NCI-H2227 (cell line): ENCODE measurements around the gene MYPOP.
A peak's percentile ranks its signal among the peaks of the same experiment; 100 is the strongest.

Experiments used
- DNase-seq: peaks from one replicate; lab custom pipeline; 2025; ENCODE audit not compliant: unreplicated experiment; lab: John Stamatoyannopoulos, UW

The MYPOP gene

GRCh38 chr19:45864629-45865082, 37.8 kb downstream of the MYPOP start:
- DNase-seq: no peak

GRCh38 chr19:45863840-45864628, 38.4 kb downstream of the MYPOP start, which contains the start of gene FOXA3:
FOXA3 (plus strand) TSS chr19:45864326; CDS start chr19:45864457, 131 bp downstream.
- DNase-seq: peak; percentile 49

- no peak for DNase-seq
These were observed 39.0 kb downstream of the MYPOP start for GRCh38 chr19:45863335-45863839.

GRCh38 chr19:45862564-45863334, 39.7 kb downstream of the MYPOP start, which contains the start of gene SYMPK:
SYMPK (minus strand) TSS chr19:45863147; CDS start chr19:45854495, 8,652 bp downstream.
- DNase-seq: peak; percentile 97

GRCh38 chr19:45862271-45862563, 40.2 kb downstream of the MYPOP start:
- DNase-seq: no peak

- no peak for DNase-seq
These were observed 41.8 kb downstream of the MYPOP start for GRCh38 chr19:45860359-45861259.

- no peak for DNase-seq
These were observed 48.1 kb downstream of the MYPOP start for GRCh38 chr19:45854167-45854778.

- no peak for DNase-seq
These were observed 49.4 kb downstream of the MYPOP start for GRCh38 chr19:45852983-45853382.

GRCh38 chr19:45852145-45852750, 50.2 kb downstream of the MYPOP start:
- DNase-seq: no peak

GRCh38 chr19:45848922-45849321, 53.5 kb downstream of the MYPOP start:
- DNase-seq: no peak

- DNase-seq: no peak
These were observed 54.8 kb downstream of the MYPOP start for GRCh38 chr19:45847663-45848062.

- no peak for DNase-seq
These were observed 60.2 kb downstream of the MYPOP start for GRCh38 chr19:45842198-45842597.
